ENCODE data around the gene RPL34. TPM values are rescaled to one million over a fixed set of nuclear protein-coding genes. Genes with fewer than 3 reads are reported as not detected.

RPL34 gene
- total and polyA plus RNA-seq, 2 of the 4 experiments (the other 2 are of a cell fraction), result 1,435 to 2,037 TPM

DNA sequence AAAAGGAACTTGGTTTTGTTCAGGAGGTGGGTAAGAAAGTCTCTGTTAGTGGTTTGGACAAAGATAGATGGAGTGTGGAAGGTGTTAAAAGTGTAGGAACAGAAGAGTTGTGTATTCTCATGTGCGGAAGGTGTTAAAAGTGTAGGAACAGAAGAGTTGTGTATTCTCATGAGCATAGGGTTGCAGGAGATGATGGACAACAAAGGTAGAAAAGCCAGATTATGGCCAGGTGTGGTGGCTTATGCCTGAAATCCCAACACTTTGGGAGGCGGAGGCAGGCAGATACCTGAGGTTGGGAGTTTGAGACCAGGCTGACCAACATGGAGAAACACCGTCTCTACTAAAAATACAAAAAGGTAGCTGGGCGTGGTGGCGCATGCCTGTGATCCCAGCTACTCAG is 2.5 kb downstream of the RPL34 start:
- H2BK20ac ChIP-seq (ENCODE audit: low read depth, low read length), result no peak overlapping the region
- no peak overlapping the region for H3K9ac ChIP-seq (ENCODE audit: low read depth, low read length)
- H4K91ac ChIP-seq (ENCODE audit: insufficient read depth, low read depth, low read length), result no peak overlapping the region
- peaks cover 38% of the 10 kb centered on the region for H3K36me3 ChIP-seq (ENCODE audit: control insufficient read depth, insufficient read depth, low read length)
- H3K4me3 ChIP-seq (ENCODE audit: insufficient read depth, low read depth, low read length), result no peak overlapping the region
- H2BK15ac ChIP-seq (ENCODE audit: low read depth, low read length), result no peak overlapping the region
- DNase-seq (no peak), ATAC-seq (ENCODE audit: low read depth) (no peak)
- TF ChIP-seq, protein P1, sequence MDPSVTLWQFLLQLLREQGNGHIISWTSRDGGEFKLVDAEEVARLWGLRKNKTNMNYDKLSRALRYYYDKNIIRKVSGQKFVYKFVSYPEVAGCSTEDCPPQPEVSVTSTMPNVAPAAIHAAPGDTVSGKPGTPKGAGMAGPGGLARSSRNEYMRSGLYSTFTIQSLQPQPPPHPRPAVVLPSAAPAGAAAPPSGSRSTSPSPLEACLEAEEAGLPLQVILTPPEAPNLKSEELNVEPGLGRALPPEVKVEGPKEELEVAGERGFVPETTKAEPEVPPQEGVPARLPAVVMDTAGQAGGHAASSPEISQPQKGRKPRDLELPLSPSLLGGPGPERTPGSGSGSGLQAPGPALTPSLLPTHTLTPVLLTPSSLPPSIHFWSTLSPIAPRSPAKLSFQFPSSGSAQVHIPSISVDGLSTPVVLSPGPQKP (IDR thresholded peaks at IDR 0.05; ENCODE audit: borderline replicate concordance, low read depth, low read length), result no peak
- TF ChIP-seq MXI1 (IDR thresholded peaks at IDR 0.05; ENCODE audit: borderline replicate concordance, low read depth, low read length) (no peak), CEBPB (IDR thresholded peaks at IDR 0.05; ENCODE audit: low read depth, low read length) (no peak), RCOR1 (IDR thresholded peaks at IDR 0.05; ENCODE audit: insufficient replicate concordance, low read length) (no peak)
- H3K4me1 ChIP-seq (ENCODE audit: control insufficient read depth, insufficient read depth, low read length), result peaks cover 2% of the 10 kb centered on the region; the same call in 1 of the 2 replicates
- BruUV-seq (replicated peaks), result no TSS peak
- H3K9me1 ChIP-seq (ENCODE audit: insufficient read depth, low read length), result no peaks in the 10 kb centered on the region; the same call in 1 of the 2 replicates
- H2AFZ ChIP-seq (replicated peaks; ENCODE audit: low read length, poor library complexity), result no peak overlapping the region
- no peaks in the 10 kb centered on the region for H3K9me3 ChIP-seq (ENCODE audit: control insufficient read depth, insufficient read depth, low read length)
- no peak overlapping the region for H3K18ac ChIP-seq (ENCODE audit: low read depth, low read length)
- H3K23ac ChIP-seq (ENCODE audit: low read depth, low read length), result no peak overlapping the region
- H3K4me2 ChIP-seq (ENCODE audit: low read depth, low read length), result no peak overlapping the region
- no peaks in the 10 kb centered on the region for H3K27me3 ChIP-seq (ENCODE audit: control insufficient read depth, insufficient read depth, low read length)
- dilution Hi-C loops (cut with HindIII; ENCODE audit: low sequenced_read_pairs, unreplicated experiment), result no loop called here
- no peak overlapping the region for H2AK9ac ChIP-seq (replicated peaks; ENCODE audit: low read depth, low read length, poor library complexity)
- in situ Hi-C loops (cut with MboI; ENCODE audit: low sequenced_read_pairs), result no loop called here
- H4K5ac ChIP-seq (ENCODE audit: low read depth, low read length), result no peak overlapping the region
- ChIA-PET POLR2A (ENCODE audit: unreplicated experiment) (no interaction called here), CTCF (no interaction called here)
- H3K79me1 ChIP-seq (ENCODE audit: low read depth in 1 of 2, low read length in 2 of 2), result peaks cover 19 to 50% of the 10 kb centered on the region in 2 experiments
- no peak overlapping the region for H4K8ac ChIP-seq (ENCODE audit: low read depth in 2 of 2, low read length in 2 of 2)
- intact Hi-C loops (cut with micrococcal nuclease), result no loop called here
- no peak overlapping the region for H3K14ac ChIP-seq (replicated peaks; ENCODE audit: low read depth, low read length)
- no peak overlapping the region for H3K27ac ChIP-seq (ENCODE audit: insufficient read depth, low read length)
- H2BK5ac ChIP-seq (ENCODE audit: low read depth, low read length, poor library complexity, severe bottlenecking), result no peak overlapping the region
- H2AK5ac ChIP-seq (ENCODE audit: low read depth, low read length), result no peak overlapping the region
- peaks cover 46% of the 10 kb centered on the region for H4K20me1 ChIP-seq (ENCODE audit: insufficient read depth, low read length)
- no peak overlapping the region for H3K4ac ChIP-seq (ENCODE audit: low read depth, low read length)
- H3K56ac ChIP-seq (ENCODE audit: extremely low read depth, insufficient read depth, low read length), result no peak overlapping the region
- H2BK120ac ChIP-seq (ENCODE audit: low read depth, low read length), result no peak overlapping the region
- 100% methylated on average over 1 of the region's 5 CpGs; no CpG with 5 or more reads in 1 of the 2 experiments for WGBS, 2 experiments (ENCODE audit: extremely low coverage in 2 of 2, insufficient read length in 1 of 2)

Data from IMR-90 (cell line).